ENCODE data around the gene CMPK1. TPM values are rescaled to one million over a fixed set of nuclear protein-coding genes. Genes with fewer than 3 reads are reported as not detected.

The CMPK1 gene
- total RNA-seq, 1 experiment from 2014 or later, result 36.3 TPM

DNA sequence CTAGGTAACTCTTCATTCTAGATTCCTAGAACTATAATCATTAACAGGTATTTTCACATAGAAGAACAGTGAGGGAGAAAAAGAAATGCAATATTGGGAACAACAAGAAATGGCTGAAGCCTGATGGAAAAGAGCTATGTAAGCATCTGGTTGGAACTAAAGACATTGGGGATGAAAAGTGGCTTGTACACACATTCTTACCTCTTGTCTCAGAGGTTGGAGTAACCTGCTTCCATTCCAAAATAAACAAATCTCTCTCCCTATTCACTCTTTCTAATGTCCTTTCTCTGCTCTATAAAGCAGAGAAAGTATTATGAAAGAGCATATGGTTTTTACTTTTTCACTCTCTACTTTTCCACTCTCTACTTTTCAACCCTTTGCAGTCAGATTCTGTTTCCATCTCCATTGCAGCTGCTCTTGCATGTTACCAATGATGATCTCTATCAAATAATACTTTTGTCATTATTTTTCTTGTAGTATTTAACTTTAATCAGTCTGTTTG is 37.5 kb downstream of the CMPK1 start:
- no peak for TF ChIP-seq NFE2L1 (CRISPR knock-in tag; IDR thresholded peaks at IDR 0.05)
- ATAC-seq, result no peak
- Mint-ChIP-seq H3K4me3 (no peak overlapping the region), H3K27me3 (ENCODE audit: low read depth) (no peaks in the 10 kb centered on the region), H3K36me3 (peaks cover 26% of the 10 kb centered on the region), H3K27ac (no peak overlapping the region), H3K4me1 (no peaks in the 10 kb centered on the region), H3K9me3 (no peaks in the 10 kb centered on the region)
- POLR2A ChIA-PET, result no interaction called here
- DNase-seq (ENCODE audit: low spot score), result no peak
- CTCF ChIA-PET, result interaction anchor here (1.4 kb wide), 1 partner anchor 17 kb away, joined by 3 read pairs; no protein-coding TSS in a partner anchor

GRCh38 chr1:47374501-47374900 is 40.9 kb downstream of the CMPK1 start:
- no peaks in the 10 kb centered on the region for H3K9me3 Mint-ChIP-seq
- no peak for TF ChIP-seq ZNF281 (CRISPR knock-in tag; IDR thresholded peaks at IDR 0.05)
- TF ChIP-seq MXD4 (CRISPR knock-in tag; IDR thresholded peaks at IDR 0.05; ENCODE audit: borderline replicate concordance), result no peak
- no peak for TF ChIP-seq ATF2 (CRISPR knock-in tag; IDR thresholded peaks at IDR 0.05; ENCODE audit: borderline replicate concordance, low read depth)

DNA sequence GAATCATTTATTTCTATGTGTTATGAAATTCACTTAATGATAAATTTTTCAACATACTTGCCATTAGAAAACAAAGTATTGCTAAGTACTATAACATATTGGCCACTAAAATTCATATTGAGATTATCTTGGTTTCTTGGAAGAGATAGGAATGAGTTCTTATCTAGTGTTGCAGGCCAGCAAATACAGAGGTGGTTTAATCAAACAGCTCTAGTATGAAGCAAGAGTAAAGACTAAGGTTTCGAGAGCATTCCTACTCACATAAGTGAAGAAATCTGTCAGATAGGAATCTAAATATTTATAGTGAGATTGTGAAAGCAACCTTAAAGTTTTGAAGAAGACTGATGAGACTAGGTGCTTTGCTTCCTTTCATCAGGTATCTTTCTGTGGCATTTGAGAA is 44.6 kb downstream of the CMPK1 start:
- ChIA-PET POLR2A (no interaction called here), CTCF (no interaction called here)
- no peak overlapping the region for H3K4me3 Mint-ChIP-seq
- peaks cover 17% of the 10 kb centered on the region for H3K4me1 Mint-ChIP-seq
- H3K27me3 Mint-ChIP-seq (ENCODE audit: low read depth), result no peaks in the 10 kb centered on the region
- ATAC-seq (no peak), DNase-seq (ENCODE audit: low spot score) (no peak)
- H3K27ac Mint-ChIP-seq, result no peak overlapping the region
- peaks cover 11% of the 10 kb centered on the region for H3K36me3 Mint-ChIP-seq
- no peaks in the 10 kb centered on the region for H3K9me3 Mint-ChIP-seq
- no peak for TF ChIP-seq NR1H2 (CRISPR knock-in tag; IDR thresholded peaks at IDR 0.05)
- no peak for TF ChIP-seq AFF4 (CRISPR knock-in tag; IDR thresholded peaks at IDR 0.05; ENCODE audit: borderline replicate concordance)
- no peak for TF ChIP-seq ZNF423 (CRISPR knock-in tag; IDR thresholded peaks at IDR 0.05)
- TF ChIP-seq ERG (CRISPR knock-in tag; IDR thresholded peaks at IDR 0.05), result no peak
- no peak for TF ChIP-seq GABPB1 (CRISPR knock-in tag; IDR thresholded peaks at IDR 0.05)
- TF ChIP-seq, protein P1, sequence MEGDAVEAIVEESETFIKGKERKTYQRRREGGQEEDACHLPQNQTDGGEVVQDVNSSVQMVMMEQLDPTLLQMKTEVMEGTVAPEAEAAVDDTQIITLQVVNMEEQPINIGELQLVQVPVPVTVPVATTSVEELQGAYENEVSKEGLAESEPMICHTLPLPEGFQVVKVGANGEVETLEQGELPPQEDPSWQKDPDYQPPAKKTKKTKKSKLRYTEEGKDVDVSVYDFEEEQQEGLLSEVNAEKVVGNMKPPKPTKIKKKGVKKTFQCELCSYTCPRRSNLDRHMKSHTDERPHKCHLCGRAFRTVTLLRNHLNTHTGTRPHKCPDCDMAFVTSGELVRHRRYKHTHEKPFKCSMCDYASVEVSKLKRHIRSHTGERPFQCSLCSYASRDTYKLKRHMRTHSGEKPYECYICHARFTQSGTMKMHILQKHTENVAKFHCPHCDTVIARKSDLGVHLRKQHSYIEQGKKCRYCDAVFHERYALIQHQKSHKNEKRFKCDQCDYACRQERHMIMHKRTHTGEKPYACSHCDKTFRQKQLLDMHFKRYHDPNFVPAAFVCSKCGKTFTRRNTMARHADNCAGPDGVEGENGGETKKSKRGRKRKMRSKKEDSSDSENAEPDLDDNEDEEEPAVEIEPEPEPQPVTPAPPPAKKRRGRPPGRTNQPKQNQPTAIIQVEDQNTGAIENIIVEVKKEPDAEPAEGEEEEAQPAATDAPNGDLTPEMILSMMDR (IDR thresholded peaks at IDR 0.05), result no peak
- no peak for TF ChIP-seq TEAD4 (CRISPR knock-in tag; IDR thresholded peaks at IDR 0.05)
- TF ChIP-seq ZBTB43 (CRISPR knock-in tag; IDR thresholded peaks at IDR 0.05), result no peak
- no peak for TF ChIP-seq FOXP1 (CRISPR knock-in tag; IDR thresholded peaks at IDR 0.05; ENCODE audit: borderline replicate concordance)
- TF ChIP-seq ZNF263 (CRISPR knock-in tag; IDR thresholded peaks at IDR 0.05; ENCODE audit: low read depth), result no peak
- TF ChIP-seq IRF1 (CRISPR knock-in tag; IDR thresholded peaks at IDR 0.05), result no peak

More at GRCh38 chr1:47374501-47374900, 40.9 kb downstream of the CMPK1 start:
- no peak for DNase-seq (ENCODE audit: low spot score)
- no peak for ATAC-seq
- Mint-ChIP-seq H3K4me1 (peaks cover 14% of the 10 kb centered on the region), H3K36me3 (peaks cover 23% of the 10 kb centered on the region), H3K27me3 (ENCODE audit: low read depth) (no peaks in the 10 kb centered on the region), H3K27ac (no peak overlapping the region), H3K4me3 (no peak overlapping the region)
- CTCF ChIA-PET, result no interaction called here
- POLR2A ChIA-PET, result no interaction called here

All from WTC11 (cell line).